Endometrial microvascular endothelial cells (primary cell): Measurements from ENCODE around the gene FMNL1. TPM values are rescaled to one million over a fixed set of nuclear protein-coding genes. Genes with fewer than 3 reads are reported as not detected.
"Not testable (repeated sequence)": the region's sequence is repeated elsewhere in the genome, so short reads cannot be mapped to it uniquely, and the experiment has no call there.

Source experiments
- in situ Hi-C: cut with HindIII; loops from 2 replicates; pipeline ENCODE4 v1.10.0; 2017; ENCODE audit warnings: low sequenced_read_pairs, low pct_unique_long_range_greater_than_20kb; ENCODE audit errors: inconsistent ontology term
- total RNA-seq: library from RNA; depleted of rRNA; stranded (reverse); fragments of >200 nt; gene quantifications from one replicate; pipeline ENCODE4 v1.2.3, GENCODE V29; 2015; ENCODE audit errors: inconsistent ontology term

The FMNL1 gene
- total RNA-seq, 1 donor from 2014 or later, result under 0.01 TPM

DNA sequence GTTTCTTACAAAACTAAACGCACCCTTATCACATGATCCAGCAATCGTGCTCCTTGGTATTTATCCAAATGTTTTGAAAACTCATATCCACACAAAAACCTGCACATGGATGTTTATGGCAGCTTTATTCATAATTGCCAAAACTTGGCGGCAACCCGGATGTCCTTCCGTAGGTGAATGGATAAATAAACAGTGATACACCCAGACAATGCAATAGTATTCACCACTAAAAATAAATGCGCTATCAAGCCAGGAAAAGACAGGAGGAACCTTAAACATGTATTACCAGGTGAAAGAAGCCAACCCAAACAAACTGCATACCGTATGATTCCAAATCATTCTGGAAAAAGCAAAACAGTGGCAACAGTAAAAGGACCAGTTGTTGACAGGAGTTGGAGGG lies 30.2 kb downstream of the FMNL1 start:
- in situ Hi-C loops, result no loop called here

DNA sequence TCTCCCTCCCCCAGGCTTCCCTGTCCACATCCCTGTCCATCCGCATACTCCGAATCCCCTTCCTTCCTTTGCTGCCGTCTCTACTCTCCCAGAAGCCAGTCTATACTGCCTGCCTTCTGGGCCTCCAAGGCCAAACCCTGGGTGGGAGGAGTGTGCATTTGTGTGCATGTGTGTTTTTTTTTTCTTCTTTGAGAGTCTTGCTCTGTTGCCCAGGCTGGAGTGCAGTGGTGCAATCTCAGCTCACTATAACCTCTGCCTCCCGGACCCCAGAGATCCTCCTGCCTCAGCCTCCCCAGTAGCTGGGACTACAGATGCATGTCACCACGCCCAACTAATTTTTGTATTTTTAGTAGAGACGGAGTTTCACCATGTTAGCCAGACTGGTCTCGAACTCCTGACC lies 31.6 kb downstream of the FMNL1 start:
- in situ Hi-C loops, result not testable (repeated sequence)

DNA sequence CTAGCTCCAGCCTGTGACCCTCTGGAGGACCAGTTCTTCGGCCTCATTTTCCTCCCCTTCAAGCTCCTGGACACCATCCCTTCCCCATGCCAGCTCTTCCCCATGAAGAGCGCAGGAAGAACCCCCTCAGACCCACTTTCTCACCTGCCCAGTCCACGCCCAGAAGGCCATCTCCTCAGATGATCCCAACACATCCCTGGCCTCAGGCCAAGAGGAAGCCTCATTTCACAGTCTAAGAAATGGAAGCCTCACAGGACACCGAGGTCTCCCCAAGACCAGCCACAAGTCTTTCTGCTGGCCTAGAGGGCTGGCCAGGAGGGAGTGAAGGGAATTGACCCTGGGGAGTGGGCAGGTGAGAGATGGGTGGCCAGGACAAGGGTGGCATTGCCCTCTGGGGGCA lies 32.2 kb downstream of the FMNL1 start:
- in situ Hi-C loops, result no loop called here

DNA sequence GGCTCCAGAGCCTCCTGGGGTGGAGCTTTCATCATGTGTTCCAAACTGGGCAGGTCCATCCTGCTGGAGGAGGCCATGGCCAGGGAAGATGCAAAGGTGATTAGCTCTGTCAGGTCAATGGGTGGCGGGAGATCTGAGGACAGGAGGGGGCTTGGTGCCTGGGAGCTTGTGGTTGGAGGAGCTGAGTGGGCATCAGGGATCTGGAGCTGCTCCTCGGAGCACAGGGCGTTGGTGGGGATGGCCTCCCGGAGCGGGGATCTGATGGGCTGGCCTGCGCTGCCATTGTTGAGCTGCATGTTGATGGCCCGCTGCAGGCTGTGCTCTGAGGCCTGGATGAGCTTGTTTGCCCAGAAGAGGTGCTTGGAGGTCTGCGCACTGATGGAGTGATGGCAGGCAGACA lies 33.7 kb downstream of the FMNL1 start:
- in situ Hi-C loops, result no loop called here

DNA sequence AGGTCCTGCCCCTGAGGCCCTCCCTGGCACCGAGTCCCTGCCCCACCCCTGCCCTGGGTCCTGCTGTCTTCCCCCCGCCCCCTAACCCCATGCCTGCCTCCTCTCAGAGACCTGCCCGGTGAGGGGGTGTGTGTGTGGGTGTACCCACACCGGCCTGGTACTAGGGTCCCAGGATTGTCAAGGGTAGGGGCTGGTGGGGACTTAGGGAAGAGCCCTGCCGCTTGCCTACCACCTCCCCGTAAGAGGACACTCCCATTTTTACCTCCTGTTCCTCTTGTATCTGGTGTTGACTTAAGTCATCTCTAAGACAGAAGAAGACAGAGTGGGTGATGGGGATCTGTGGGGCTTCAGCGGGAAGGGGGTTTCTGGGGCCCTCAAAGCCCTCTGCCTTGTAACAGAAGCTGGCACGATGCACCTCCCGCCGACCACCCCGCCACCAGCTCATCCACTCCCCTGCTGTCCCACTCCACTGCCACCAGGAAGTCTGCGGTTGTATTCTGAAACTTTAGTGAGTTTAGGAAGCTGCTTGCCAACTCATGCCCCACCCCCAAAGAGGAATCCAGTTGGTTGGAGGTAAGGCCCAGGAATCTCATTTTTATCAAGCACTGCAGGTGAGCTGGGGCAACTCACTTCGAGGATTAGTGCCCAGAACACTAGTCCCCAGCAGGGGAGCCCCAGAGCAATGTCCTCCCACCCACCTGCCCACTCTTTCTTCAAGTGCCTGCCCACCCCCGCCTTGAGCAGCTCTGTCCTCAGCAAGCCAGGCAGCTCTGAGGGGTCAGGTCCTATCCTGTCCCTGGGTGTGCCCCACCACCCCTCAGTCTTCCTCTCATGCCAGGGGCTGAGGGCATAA lies 34.7 kb downstream of the FMNL1 start:
- in situ Hi-C loops, result no loop called here

DNA sequence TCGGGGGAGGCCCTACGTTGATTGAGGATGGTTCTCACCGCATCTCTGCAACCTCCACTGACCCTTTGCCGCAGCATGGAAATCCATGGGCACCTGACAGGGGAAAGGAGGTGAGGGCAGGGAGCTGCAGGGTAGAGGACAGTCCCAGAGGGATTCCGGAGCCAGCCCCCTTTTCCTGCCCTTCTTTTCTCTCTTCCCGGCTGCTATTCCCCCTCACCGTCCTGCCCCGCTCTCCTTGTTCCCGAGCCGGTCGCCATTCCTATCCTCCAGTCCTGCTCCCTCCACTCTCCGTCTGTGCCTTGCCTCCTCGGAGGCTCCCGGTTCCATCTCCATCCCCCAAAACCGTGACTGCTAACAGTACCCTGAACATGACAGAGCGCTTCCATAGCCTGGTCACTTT lies 35.4 kb downstream of the FMNL1 start:
- in situ Hi-C loops, result no loop called here

DNA sequence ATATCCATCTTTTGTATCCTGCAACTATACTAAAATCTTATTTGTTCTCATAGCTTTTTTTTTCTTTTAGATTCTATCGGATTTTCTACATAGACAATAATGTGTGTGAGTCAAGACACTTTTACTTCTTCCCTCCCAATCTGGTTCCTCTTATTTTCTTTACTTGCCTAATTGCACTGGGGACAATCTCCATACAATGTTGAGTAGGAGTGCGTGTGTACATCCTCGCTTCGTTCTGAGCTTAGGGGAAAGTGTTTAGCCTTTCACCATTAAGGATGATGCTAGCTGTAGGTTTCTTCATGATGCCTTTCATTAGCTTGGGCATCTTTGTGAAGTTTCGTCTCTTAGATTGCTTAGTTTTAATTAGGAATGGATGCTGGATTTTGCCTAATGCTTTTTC lies 37.3 kb downstream of the FMNL1 start:
- in situ Hi-C loops, result no loop called here

DNA sequence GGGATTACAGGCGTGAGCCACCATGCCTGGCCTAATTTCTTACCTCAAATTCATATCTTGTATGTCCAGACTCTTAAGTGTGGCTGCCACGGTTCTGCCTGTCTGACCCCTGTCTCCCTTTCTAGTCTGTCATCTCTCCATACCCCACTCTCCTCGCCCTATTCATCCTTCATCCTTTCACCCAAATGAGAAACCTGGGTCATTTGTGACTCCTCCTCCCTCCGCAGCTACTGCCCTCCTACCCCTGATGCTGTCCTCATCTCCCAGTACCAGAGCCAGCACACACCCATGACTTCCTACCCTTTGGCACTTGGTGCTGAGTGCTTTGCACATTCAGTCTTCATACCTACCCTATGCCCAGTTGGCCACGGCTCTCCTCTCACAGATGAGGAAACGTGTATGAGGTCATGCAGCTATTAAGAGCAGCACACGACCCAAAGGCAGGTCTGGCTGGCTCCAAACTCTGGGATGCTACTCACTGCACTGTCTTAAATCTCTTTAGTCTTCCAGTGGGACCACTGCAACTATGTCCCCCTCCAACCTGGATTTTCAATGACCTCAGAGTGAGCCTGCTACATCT lies 38.6 kb downstream of the FMNL1 start:
- in situ Hi-C loops, result no loop called here

DNA sequence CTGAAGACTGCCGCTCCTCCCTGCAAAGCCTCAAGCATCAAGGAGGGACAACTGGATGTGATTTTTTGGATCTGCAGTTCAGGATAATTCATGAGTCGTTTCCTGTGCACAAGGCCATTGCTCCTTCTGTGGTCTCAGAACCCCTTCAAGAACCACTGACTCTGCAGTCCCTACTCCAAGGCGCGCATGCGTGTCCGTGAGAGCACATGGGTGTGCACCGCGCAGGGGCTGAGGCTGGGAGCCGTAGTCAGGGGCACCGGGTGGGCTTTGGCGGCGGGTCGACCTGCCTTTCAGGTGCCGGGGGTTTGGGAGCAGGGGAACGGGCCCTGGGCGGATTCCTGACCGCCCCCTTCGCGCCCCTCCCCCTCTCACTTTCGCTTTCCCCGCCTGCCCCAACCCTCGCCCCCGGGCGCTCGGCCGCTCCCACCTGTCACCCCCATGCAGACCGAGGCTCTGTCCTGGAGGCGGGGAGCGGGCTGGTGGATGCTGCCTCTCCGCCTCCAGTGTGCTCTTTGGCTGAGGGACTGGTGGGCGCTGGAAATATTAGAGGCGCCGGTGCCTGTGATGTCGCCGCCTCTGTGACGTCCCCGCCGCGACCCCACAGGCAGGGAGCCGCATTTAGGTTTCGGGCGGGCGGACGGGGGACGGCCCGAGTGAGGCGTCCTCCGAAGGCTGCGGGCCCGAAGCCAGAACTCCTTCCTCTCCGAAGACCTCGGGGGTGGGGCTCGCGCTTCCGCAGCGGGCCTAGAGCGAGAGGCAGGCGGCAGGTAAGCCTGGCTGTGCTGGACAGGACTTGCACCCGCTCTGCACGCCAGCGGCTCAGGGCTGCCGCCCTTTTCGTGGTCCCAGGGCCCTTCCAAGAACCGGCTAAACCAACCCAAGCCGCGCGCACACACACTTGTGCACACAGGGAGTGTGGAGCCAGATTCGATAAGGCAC lies 40.2 kb downstream of the FMNL1 start, which contains the start of gene SPATA32:
Gene SPATA32 (minus strand): TSS at position 518 of the 939 bp plus-strand sequence. CDS start 78 bp downstream, at position 440.
- in situ Hi-C loops, result no loop called here

DNA sequence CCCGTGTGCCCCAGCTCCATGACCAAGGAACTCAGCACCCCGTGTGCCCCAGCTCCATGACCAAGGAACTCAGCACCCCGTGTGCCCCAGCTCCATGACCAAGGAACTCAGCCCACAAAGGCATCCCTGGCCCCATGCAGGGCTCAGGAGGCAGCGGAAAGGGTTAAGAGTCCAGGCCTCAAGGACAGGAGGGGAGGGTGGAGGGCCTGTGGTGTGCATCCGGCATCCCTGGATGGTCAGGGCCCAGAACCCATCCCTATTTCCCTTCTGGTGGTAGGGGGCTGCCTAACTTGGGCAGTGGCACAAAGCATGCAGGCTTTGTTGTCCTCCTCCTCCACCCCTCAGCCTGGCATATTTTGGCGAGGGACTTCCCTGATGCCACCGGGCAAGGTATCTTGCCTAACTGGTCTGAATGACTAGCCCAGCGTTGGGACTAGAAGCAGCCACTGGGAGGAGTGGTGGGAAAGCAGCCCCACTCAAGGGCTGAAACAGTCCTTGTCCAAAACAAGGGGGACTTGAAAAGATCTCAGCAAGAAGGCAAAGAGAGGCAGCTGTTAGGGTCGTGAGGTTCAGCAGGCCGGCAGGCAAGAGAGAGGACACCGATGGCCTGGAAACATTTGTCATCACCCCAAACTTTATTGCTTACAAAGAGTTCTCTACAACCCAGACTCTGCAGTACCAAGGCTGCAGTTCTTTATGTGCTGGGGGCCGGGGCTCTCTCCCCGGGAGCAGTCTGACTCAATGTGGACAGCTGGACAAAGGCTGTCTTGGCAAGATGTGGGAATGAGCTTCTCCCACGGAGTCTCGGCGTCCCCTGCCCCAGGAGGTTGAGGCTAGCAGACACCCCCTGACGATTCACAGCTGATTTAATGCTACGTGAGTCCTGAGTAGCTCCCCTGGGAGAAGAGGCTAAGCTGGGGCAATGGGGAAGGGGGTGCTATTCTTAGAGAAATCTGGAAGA lies 41.1 kb downstream of the FMNL1 start:
- in situ Hi-C loops, result no loop called here

DNA sequence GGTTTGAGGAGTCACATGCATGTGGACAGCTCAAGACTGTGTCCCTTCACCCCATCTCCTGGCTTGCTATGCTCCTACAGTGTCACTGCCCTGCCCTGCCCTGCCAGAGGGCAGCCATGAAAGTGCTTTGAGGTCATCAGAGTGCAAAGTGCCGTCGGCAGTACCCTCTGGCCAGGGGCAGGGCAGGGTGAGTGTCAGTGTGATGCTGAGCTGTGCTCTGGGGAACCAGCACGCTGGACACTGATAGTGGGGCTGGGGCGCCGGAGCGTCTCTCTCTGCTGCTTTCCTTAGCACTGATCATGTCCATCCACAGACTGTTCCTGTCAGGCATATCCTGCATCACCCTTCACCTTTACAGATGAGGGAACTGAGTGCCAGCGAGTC lies 41.8 kb downstream of the FMNL1 start:
- in situ Hi-C loops, result no loop called here

DNA sequence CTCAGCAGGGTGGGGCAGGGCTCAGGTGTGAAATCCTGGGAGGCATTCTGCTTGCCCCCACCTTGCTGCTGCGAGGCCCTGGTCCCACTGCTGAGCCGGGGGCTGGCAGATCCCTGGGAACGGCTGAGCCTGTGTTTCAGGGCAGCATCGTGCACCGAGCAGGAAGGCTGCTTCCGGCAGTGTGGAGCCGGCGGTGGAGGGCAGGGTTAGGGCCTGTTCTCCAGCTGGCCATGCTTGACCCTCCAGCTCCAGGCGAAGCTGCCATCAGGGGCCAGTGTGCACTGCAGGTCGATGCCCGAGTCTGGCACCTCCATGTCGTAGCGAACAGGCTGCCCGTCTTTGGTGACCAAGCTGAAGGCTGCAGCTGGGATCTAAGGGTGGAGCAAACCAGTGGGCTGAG lies 42.7 kb downstream of the FMNL1 start:
- in situ Hi-C loops, result no loop called here

DNA sequence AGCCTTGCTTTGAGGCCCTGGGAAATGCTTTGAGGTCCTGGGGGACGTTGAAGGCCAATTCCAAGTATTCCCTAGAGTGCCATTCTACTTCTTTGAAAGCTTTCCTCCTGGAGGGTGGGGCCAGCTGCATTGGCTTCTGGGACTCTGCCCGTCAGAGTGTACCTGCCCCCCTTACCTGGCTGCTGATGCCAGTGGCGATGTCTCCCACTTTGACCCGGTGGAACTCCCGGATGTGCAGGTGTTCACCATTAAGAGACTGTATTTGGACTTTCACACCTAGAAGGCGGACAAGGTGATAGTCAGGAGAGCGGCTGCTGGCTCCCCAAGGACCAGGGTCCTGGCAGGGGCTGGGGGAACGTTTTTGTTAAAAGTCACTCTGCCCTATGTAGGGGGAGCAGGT lies 43.3 kb downstream of the FMNL1 start:
- in situ Hi-C loops, result no loop called here

DNA sequence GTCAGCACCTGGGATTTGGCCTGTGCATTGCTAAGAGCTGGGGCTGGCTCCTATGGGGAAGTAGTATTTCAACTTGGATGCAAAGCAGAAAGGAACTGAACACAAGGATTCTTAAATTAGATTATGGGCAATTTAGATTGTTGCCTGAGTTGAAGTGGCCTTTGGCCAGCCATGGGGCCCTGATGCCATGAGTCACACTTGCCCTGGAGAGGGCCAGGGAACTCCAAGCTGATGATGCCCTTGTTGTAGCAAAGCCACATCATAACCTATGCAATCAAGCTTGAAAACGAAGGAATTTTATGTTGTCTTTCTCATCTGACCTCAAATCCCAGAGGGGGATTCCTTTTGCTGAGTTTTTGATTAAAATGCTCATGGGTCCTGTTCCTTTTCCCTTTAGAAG lies 44.1 kb downstream of the FMNL1 start:
- in situ Hi-C loops, result no loop called here

DNA sequence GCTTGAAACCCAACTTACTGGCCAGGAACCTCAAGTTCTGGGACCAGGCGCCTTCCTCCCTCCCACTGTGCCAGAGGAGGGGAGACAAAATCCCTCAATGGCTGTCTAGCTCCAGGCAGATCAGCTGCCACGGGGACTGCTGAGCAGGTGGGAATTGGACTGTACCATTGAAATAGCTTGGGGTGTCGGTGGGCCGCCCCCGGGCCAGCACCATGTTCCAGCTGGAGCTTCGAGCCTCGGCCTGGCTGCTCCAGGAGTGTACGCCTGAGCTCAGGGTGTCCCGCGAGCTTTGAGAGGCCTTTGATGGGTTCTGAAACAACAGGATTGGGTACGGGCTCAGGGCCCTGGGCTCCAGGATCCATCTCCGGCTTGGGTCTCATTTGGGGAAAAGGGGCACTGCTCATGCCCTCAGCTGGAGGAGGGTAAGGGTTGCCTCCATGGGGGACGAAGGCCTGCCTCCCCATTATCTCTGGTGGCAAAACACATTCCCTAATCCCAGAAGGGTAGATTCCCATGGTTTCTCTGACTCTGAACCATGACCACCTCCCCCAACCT lies 44.8 kb downstream of the FMNL1 start:
- in situ Hi-C loops, result no loop called here

DNA sequence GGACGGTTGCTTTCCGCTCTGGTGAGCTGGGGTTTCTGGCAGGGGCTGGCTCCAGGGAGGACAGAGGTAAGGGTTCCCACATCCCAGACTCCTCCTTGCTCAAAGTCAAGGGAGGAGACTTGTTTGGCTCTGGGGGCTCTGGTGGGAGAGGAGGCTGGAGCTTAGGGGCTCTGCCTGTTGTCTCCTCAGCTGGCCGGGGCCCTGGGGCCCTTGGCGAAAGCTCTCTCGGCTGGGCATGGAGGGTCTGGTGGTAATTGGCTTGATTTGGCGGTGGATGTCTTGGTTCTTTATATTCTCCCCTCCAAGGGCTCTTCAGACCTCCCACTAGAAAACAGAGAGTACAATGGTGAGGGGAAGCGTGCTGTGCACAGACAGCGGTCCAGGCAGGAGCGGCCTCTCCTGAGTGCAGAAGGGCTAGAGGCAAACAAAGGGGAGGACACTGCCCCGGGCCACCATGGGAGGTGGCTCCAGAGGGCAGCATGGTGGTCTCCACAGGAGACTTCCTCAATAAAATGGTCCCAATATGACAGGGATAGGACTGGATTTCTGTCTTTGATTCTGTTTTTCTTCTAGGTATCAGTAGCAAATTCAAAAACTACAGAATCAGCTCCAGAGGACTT lies 45.9 kb downstream of the FMNL1 start:
- in situ Hi-C loops, result no loop called here

DNA sequence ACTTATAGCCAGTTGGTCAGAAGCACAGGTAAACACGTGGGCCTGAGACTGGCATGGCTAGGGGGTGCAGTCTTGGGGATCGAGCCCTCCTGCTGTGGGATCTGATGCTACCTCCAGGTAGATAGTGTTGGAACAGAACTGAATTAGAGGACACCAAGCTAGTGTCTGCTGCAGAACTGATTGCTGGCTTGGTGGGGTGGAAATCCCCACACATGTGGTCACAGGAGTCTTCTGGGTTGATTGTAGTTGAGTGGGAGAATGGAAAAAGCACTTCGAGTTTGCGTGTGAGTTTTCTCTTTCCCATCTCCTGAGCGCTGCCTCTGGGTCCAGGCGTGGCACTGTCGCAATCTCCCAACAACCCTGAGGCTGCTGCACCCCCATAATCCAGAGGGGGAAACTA lies 48.2 kb downstream of the FMNL1 start:
- in situ Hi-C loops, result no loop called here
